Measurements from ENCODE around the gene GXYLT2.
A peak's percentile ranks its signal among the peaks of the same experiment; 100 is the strongest.
"Not testable (repeated sequence)": the region's sequence is repeated elsewhere in the genome, so short reads cannot be mapped to it uniquely, and the experiment has no call there.

The GXYLT2 gene

GRCh38 chr3:72912532-72912931, 24.7 kb downstream of the GXYLT2 start:
- no peak overlapping the region for H3K4me3 ChIP-seq (ENCODE audit: low read depth, low read length)
- DNase-seq (ENCODE audit: low read depth): no peak
- TF ChIP-seq CTCF (IDR thresholded peaks at IDR 0.05; ENCODE audit: low read depth, low read length, missing control alignments): no peak

GRCh38 chr3:72914383-72914782, 26.5 kb downstream of the GXYLT2 start:
- TF ChIP-seq CTCF (IDR thresholded peaks at IDR 0.05; ENCODE audit: low read depth, low read length, missing control alignments): no peak
- no peak for DNase-seq (ENCODE audit: low read depth)

GRCh38 chr3:72916250-72916649, 28.4 kb downstream of the GXYLT2 start:
- H3K4me3 ChIP-seq (ENCODE audit: low read depth, low read length): no peak overlapping the region
- no peak for DNase-seq (ENCODE audit: low read depth)
- no peak for TF ChIP-seq CTCF (IDR thresholded peaks at IDR 0.05; ENCODE audit: low read depth, low read length, missing control alignments)

More at GRCh38 chr3:72914383-72914782, 26.5 kb downstream of the GXYLT2 start:
- H3K4me3 ChIP-seq (ENCODE audit: low read depth, low read length): no peak overlapping the region

GRCh38 chr3:72919520-72919919, 31.7 kb downstream of the GXYLT2 start:
- H3K4me3 ChIP-seq (ENCODE audit: low read depth, low read length): no peak overlapping the region
- TF ChIP-seq CTCF (IDR thresholded peaks at IDR 0.05; ENCODE audit: low read depth, low read length, missing control alignments): no peak
- no peak for DNase-seq (ENCODE audit: low read depth)

- TF ChIP-seq CTCF (IDR thresholded peaks at IDR 0.05; ENCODE audit: low read depth, low read length, missing control alignments): peak; percentile 45
- no peak overlapping the region for H3K4me3 ChIP-seq (ENCODE audit: low read depth, low read length)
- DNase-seq (ENCODE audit: low read depth): no peak
Observed at GRCh38 chr3:72924055-72924454, 36.2 kb downstream of the GXYLT2 start.

- DNase-seq (ENCODE audit: low read depth); H3K4me3 ChIP-seq (ENCODE audit: low read depth, low read length): not testable (repeated sequence)
Observed at GRCh38 chr3:72928781-72929735, 41.2 kb downstream of the GXYLT2 start.

- DNase-seq (ENCODE audit: low read depth): no peak
- no peak for TF ChIP-seq CTCF (IDR thresholded peaks at IDR 0.05; ENCODE audit: low read depth, low read length, missing control alignments)
Observed at GRCh38 chr3:72930754-72931153, 42.9 kb downstream of the GXYLT2 start.

More at GRCh38 chr3:72930754-72931153, 42.9 kb downstream of the GXYLT2 start:
- H3K4me3 ChIP-seq (ENCODE audit: low read depth, low read length): no peak overlapping the region

All from GM12864 (cell line).